Gastrocnemius medialis (tissue), 4 donors: ENCODE data around the gene CALCB. TPM values are rescaled to one million over a fixed set of nuclear protein-coding genes. Genes with fewer than 3 reads are reported as not detected.
A peak's percentile ranks its signal among the peaks of the same experiment; 100 is the strongest.

ENCODE experiments used
- ATAC-seq, 2 donors: fragments of 150-250 bp; one replicate each; pipeline ENCODE4 v1.9.1; 2016
- DNase-seq, 2 donors: peaks; one replicate each; pipeline ENCODE4 v3.0.0-alpha.2; 2019
- H3K27ac ChIP-seq, 4 donors: fragments of 200-600 bp; sonication (generic); 1 replicate in 1 of 4; 2 replicates in 3 of 4; pipeline ENCODE4 v1.5.1; 2016 to 2018; ENCODE audit warnings: mild to moderate bottlenecking in 2 of 4, moderate library complexity in 1 of 4
- H3K27me3 ChIP-seq, 3 donors: fragments of 200-600 bp; sonication (generic) in 2 of 3; 1 replicate in 1 of 3; 2 replicates in 2 of 3; pipeline versions ENCODE4 v1.5.1 to v1.6.0; 2016 to 2019; ENCODE audit warnings: mild to moderate bottlenecking in 1 of 3, moderate library complexity in 1 of 3
- H3K36me3 ChIP-seq, 2 donors: fragments of 200-600 bp; sonication (generic) in 1 of 2; one replicate each; pipeline ENCODE4 v1.5.1; 2017 to 2018
- H3K4me1 ChIP-seq, 2 donors: fragments of 200-600 bp; sonication (generic) in 1 of 2; one replicate each; pipeline ENCODE4 v1.5.1; 2016 to 2017; ENCODE audit warnings: mild to moderate bottlenecking in 2 of 2
- H3K4me3 ChIP-seq, 4 donors: fragments of 200-600 bp; sonication (generic) in 3 of 4; 1 replicate in 1 of 4; 2 replicates in 3 of 4; pipeline ENCODE4 v1.5.1; 2016 to 2019; ENCODE audit warnings: mild to moderate bottlenecking in 2 of 4
- H3K9me3 ChIP-seq, 3 donors: fragments of 200-600 bp; sonication (generic) in 2 of 3; 1 replicate in 1 of 3; 2 replicates in 2 of 3; pipeline ENCODE4 v1.5.1; 2016 to 2019
- POLR2A ChIP-seq, 2 donors: fragments of 450-650 bp; IDR thresholded peaks; one replicate each; pipeline ENCODE4 v1.6.1; 2017; ENCODE audit warnings: antibody characterized with exemption in 2 of 2, mild to moderate bottlenecking in 2 of 2, moderate library complexity in 2 of 2
- in situ Hi-C, 4 donors: fragments of 200-750 bp; cut with MboI; loops; one replicate each; pipeline versions ENCODE4 v1.15.0 to v1.8.0; 2017; ENCODE audit warnings: low sequenced_read_pairs in 4 of 4
- intact Hi-C: fragments of 100-400 bp; cut with DNase I; formaldehyde crosslinking; loops from one replicate; pipeline ENCODE4 v1.15.1; 2023; ENCODE audit warnings: low total_unique reads
- total RNA-seq, 4 donors: library from RNA; depleted of rRNA; stranded (reverse); fragments of >200 nt; gene quantifications; one replicate each; pipeline versions ENCODE4 v1.1.0 to v1.2.3, GENCODE V29; 2016
- TF ChIP-seq, protein P1 (sequence below), 5 experiments: fragments of 450-650 bp in 3 of 5; fragments of 200-600 bp in 2 of 5; sonication (generic) in 2 of 5; IDR thresholded peaks in 4 of 5; conservative IDR thresholded peaks in 1 of 5; 1 replicate in 4 of 5; 2 replicates in 1 of 5; pipeline ENCODE4 v1.5.1; 2016 to 2019; ENCODE audit warnings: antibody characterized with exemption in 5 of 5, mild to moderate bottlenecking in 3 of 5, moderate library complexity in 3 of 5

CALCB gene
- total RNA-seq, 4 donors from 2014 or later: not detected

DNA sequence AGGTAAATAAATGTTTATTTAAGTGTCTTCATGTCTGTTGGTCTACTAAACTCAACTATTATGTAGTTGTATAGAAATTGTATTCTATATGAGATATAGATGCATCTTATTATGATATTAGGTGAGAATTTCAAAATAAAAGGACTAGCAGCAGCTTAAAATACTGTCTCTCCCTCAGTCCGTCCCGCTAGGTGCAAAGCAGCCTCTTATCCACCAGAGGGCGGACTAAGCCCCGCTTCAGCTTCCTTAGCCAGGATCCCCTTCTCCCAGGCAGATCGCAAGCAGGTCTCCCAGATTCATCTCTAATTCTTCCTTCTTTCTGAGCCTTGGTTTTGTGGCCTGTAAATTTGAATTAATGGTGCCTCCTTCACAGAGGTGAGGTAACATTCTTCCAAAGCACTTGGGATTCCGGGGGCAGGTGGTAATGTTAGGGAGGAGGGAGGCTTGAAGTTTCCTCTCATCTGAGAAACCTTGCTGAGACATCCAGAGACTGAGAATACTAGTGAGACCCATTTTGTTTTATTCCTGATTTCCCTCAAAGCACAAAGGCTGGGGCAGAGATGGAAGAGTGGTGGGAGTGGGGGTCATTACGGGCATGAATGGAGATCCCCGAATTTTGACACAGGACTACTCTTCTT is 27.8 kb downstream of the CALCB start:
- TF ChIP-seq POLR2A (IDR thresholded peaks at IDR 0.05): no peak
- TF ChIP-seq, protein P1, sequence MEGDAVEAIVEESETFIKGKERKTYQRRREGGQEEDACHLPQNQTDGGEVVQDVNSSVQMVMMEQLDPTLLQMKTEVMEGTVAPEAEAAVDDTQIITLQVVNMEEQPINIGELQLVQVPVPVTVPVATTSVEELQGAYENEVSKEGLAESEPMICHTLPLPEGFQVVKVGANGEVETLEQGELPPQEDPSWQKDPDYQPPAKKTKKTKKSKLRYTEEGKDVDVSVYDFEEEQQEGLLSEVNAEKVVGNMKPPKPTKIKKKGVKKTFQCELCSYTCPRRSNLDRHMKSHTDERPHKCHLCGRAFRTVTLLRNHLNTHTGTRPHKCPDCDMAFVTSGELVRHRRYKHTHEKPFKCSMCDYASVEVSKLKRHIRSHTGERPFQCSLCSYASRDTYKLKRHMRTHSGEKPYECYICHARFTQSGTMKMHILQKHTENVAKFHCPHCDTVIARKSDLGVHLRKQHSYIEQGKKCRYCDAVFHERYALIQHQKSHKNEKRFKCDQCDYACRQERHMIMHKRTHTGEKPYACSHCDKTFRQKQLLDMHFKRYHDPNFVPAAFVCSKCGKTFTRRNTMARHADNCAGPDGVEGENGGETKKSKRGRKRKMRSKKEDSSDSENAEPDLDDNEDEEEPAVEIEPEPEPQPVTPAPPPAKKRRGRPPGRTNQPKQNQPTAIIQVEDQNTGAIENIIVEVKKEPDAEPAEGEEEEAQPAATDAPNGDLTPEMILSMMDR (IDR thresholded peaks at IDR 0.05 in 4 of 5, conservative IDR thresholded peaks at IDR 0.05 in 1 of 5): peak; percentile 64 to 88 (median 72)
- no peaks in the 10 kb centered on the region for H3K36me3 ChIP-seq
- DNase-seq (peak; percentile 31 to 38), ATAC-seq (peak; percentile 75)
- intact Hi-C loops: loop anchor here (1.0 kb wide), 1 partner anchor 107 kb away; no protein-coding TSS in a partner anchor
- H3K4me3 ChIP-seq: no peak overlapping the region
- no peaks in the 10 kb centered on the region for H3K4me1 ChIP-seq
- in situ Hi-C loops: loop anchor here (5.0 to 10.0 kb wide), 3 partner anchors 104 to 111 kb away; no protein-coding TSS in a partner anchor
- no peaks in the 10 kb centered on the region for H3K9me3 ChIP-seq
- H3K27me3 ChIP-seq: no peaks in the 10 kb centered on the region
- H3K27ac ChIP-seq: no peak overlapping the region

DNA sequence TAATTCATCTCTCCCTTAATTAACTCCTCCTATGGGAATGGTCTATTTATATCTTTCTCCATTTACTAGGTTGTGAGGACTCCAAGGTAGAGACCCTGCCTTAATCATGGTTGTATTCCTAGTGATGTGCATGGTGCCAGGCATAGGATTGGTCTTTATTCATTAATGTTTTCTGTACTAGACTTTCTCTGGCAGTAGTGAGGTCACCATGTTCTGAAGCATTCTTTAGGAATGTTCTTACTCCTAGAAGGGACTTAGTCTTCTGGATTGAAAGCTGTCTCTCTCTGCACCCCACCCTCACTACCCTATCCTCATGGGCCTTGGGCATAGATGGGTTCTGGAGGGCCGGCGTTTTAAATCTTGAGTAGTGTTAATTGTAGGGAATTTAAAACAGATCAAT is 30.8 kb downstream of the CALCB start:
- ATAC-seq (no peak), DNase-seq (no peak)
- H3K4me3 ChIP-seq: no peak overlapping the region
- in situ Hi-C loops: loop anchor here (5.0 to 10.0 kb wide), 3 partner anchors 101 to 108 kb away; no protein-coding TSS in a partner anchor
- H3K9me3 ChIP-seq: no peaks in the 10 kb centered on the region
- no peaks in the 10 kb centered on the region for H3K36me3 ChIP-seq
- H3K4me1 ChIP-seq: no peaks in the 10 kb centered on the region
- H3K27ac ChIP-seq: no peak overlapping the region
- no peaks in the 10 kb centered on the region for H3K27me3 ChIP-seq
- intact Hi-C loops: no loop called here
- TF ChIP-seq, protein P1 (IDR thresholded peaks at IDR 0.05 in 4 of 5, conservative IDR thresholded peaks at IDR 0.05 in 1 of 5): no peak
- TF ChIP-seq POLR2A (IDR thresholded peaks at IDR 0.05): no peak

DNA sequence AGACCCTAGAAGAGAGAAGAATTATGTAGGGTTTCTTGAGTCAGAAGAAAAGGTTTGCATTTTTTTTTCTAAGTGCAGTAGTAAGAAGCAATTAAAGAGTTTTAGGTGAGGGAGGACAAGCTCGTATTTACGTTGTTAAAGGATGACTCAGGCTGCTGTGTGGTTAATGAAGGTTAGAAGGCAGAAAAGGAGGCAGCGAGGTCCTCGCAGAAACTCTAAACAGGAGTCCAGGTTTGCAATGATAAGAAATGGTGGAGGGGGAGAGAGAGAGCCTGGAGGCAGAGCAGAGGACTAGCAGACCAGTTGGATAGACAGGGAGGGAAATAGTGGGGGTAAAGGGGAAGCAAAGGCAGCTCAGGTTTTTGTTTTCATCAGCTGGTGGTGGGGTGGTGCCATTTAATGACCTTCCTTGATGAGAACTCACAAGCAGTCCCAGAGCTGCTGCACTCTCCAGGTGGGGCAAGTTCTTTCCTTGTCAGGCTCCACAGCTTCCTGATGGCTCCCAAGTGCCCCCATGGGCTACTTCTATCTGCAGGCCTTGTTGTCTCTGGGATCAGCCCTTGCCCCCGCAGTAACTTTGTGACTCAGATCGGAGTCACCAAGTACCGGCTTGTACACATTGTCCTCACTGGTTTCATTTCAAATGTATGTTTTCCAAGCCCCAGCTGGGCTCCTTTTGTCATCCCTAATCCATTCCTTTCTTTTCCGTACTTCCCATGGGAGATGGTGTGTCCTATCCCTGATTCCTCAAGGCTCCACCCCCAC is 33.0 kb downstream of the CALCB start:
- no peak overlapping the region for H3K4me3 ChIP-seq
- intact Hi-C loops: no loop called here
- H3K9me3 ChIP-seq: no peaks in the 10 kb centered on the region
- ATAC-seq (no peak), DNase-seq (no peak)
- TF ChIP-seq POLR2A (IDR thresholded peaks at IDR 0.05): no peak
- TF ChIP-seq, protein P1 (IDR thresholded peaks at IDR 0.05 in 4 of 5, conservative IDR thresholded peaks at IDR 0.05 in 1 of 5): no peak
- in situ Hi-C loops: loop anchor here in 1 of 4 donors (10.0 kb wide), 1 partner anchor 98 kb away; no protein-coding TSS in a partner anchor
- H3K4me1 ChIP-seq: no peaks in the 10 kb centered on the region
- no peak overlapping the region for H3K27ac ChIP-seq
- no peaks in the 10 kb centered on the region for H3K27me3 ChIP-seq
- H3K36me3 ChIP-seq: no peaks in the 10 kb centered on the region

DNA sequence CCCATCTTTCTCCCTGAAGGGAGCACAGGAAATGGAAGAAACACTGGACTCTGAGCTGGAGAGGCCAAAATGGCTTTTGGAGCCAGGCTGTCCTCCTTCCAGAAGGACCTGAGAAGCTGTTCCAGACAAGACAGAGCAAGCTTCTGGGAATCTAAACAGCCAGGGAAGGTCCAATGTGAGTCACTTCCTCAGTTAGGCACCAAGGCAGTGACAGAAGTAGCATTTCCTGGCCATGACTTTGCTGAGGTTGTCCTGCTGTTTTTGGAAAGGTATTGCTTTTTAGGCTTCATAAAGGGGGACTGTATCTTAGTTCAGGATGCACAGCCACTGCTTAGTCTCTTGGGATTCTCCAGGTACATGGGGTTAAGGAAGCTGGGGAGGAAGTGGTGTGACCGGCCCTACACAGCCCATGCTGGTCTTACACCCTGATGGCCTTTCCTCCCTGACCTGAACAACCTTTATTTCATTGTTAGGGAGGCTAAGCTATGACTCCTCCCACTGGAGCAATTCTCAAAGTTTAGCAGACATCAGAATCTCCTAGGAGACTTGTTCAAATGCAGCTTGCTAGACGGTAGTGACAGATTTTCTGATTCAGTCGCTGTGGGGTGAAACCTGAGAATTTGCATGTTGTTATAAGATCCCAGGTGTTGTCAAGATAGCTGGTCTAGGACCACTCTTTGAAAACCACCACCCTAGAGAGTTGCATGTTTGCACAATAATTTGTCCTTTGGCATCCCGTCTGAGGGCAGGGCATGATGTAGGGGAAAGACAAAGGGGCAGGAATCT is 34.5 kb downstream of the CALCB start:
- ATAC-seq: no peak
- TF ChIP-seq POLR2A (IDR thresholded peaks at IDR 0.05): no peak
- TF ChIP-seq, protein P1 (IDR thresholded peaks at IDR 0.05 in 4 of 5, conservative IDR thresholded peaks at IDR 0.05 in 1 of 5): no peak
- Histone ChIP-seq H3K4me1 (no peaks in the 10 kb centered on the region), H3K27me3 (no peaks in the 10 kb centered on the region), H3K36me3 (no peaks in the 10 kb centered on the region), H3K27ac (no peak overlapping the region), H3K9me3 (no peaks in the 10 kb centered on the region), H3K4me3 (no peak overlapping the region)
- no peak for DNase-seq
- intact Hi-C loops (no loop called here), in situ Hi-C loops (loop anchor here in 1 of 4 donors (10.0 kb wide), 1 partner anchor 97 kb away; no protein-coding TSS in a partner anchor)
